Esophagus squamous epithelium (tissue), 4 donors: ENCODE results near the gene SYNRG.
A peak's percentile ranks its signal among the peaks of the same experiment; 100 is the strongest.

Experiments used
- CTCF ChIP-seq, 6 experiments: fragments of 450-650 bp in 4 of 6; fragments of 200-600 bp in 2 of 6; sonication (generic) in 2 of 6; IDR thresholded peaks; one replicate each; pipeline ENCODE4 v1.5.1; 2016 to 2019; ENCODE audit warnings: antibody characterized with exemption in 6 of 6, mild to moderate bottlenecking in 4 of 6, moderate library complexity in 4 of 6
- POLR2A ChIP-seq, 4 donors: fragments of 450-650 bp; IDR thresholded peaks; one replicate each; pipeline ENCODE4 v1.6.1; 2017; ENCODE audit warnings: antibody characterized with exemption in 4 of 4, mild to moderate bottlenecking in 4 of 4, moderate library complexity in 3 of 4

DNA sequence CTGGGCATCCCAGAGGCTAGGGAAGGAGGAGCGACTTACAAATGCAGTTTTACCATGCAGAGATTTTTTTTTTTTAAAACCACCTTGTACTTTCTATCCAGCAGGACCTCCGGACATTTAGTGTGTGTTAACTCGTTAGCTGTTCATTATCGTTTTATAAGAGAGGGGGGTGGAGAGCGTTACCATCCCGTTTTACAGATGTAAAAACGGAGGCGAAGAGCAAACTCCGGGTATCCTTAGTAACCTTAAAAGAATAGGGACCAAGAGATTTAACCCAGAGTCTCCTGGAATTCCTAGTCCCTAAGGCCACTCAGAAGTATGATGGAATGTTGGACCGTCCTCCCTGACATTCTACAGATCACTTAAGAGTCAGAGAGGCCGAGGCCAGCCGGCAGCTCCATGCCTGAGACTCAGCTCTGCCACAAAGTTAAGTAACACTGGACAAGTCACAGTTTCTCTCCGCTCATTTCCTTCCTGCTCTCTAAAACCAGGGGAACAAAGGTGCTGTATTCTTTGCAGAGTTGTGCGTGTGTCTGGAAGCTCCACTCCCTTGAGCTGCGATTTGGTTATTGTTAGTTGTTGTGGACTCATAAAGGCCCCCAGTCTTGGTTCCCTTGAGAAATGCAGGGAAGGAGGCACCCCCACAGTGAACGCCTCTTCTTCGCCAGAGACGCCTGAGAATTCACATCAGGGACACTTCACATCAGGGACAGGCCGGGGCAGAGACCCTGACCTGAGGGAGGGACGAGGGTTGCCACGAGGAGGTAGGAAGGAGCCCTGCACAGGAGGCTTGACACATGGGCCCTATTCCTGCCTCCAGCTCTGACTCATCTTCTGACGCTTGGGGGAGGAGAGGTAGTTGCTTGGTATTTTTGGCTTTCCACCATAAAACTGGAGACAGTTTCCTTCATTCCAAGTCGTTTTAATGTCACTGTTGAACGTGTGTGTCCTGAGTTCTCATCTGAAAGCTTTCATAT is 118.3 kb downstream of the SYNRG start:
- TF ChIP-seq CTCF (IDR thresholded peaks at IDR 0.05), result no peak
- TF ChIP-seq POLR2A (IDR thresholded peaks at IDR 0.05), result peak in 1 of 4 donors; percentile 31
